Lower leg skin (tissue), 4 donors: ENCODE measurements around the gene RBM14. TPM values are rescaled to one million over a fixed set of nuclear protein-coding genes. Genes with fewer than 3 reads are reported as not detected.
A peak's percentile ranks its signal among the peaks of the same experiment; 100 is the strongest.
"Not testable (repeated sequence)": the region's sequence is repeated elsewhere in the genome, so short reads cannot be mapped to it uniquely, and the experiment has no call there.

Experiments
- DNase-seq, 2 donors: peaks; one replicate each; pipeline ENCODE4 v3.0.0-alpha.2; 2019; ENCODE audit warnings: low spot score in 2 of 2
- H3K4me3 ChIP-seq: fragments of 200-600 bp; sonication (generic); 2 replicates; pipeline ENCODE4 v1.5.1; 2017; ENCODE audit warnings: mild to moderate bottlenecking, low read depth; ENCODE audit not compliant: poor library complexity, severe bottlenecking
- CTCF ChIP-seq, 3 donors: fragments of 450-650 bp; IDR thresholded peaks; one replicate each; pipeline ENCODE4 v1.5.1; 2016; ENCODE audit warnings: antibody characterized with exemption in 3 of 3, mild to moderate bottlenecking in 3 of 3, moderate library complexity in 2 of 3
- POLR2A ChIP-seq, 2 donors: fragments of 450-650 bp; IDR thresholded peaks; one replicate each; pipeline ENCODE4 v1.6.1; 2016 to 2017; ENCODE audit warnings: antibody characterized with exemption in 2 of 2, mild to moderate bottlenecking in 1 of 2, moderate library complexity in 1 of 2
- WGBS, 2 donors: methylation state at CpG; one replicate each; pipeline ENCODE4 v1.1.5; 2018; 5-methylcytosine and 5-hydroxymethylcytosine counted together
- intact Hi-C: fragments of 100-400 bp; cut with DNase I; formaldehyde crosslinking; loops from one replicate; pipeline ENCODE4 v1.15.0; 2023; ENCODE audit warnings: low total_unique reads
- total RNA-seq, 4 donors: library from RNA; depleted of rRNA; stranded (reverse); fragments of >200 nt; gene quantifications; one replicate each; pipeline ENCODE4 v1.1.0, GENCODE V29; 2016

The RBM14 gene
- total RNA-seq, 4 donors from 2014 or later, result 35.8 to 47.4 (median 44.6) TPM

GRCh38 chr11:66570079-66570849 lies 46.2 kb upstream of the RBM14 start:
- TF ChIP-seq CTCF (IDR thresholded peaks at IDR 0.05) (no peak), POLR2A (IDR thresholded peaks at IDR 0.05) (no peak)
- intact Hi-C loops, result no loop called here
- 68 to 72% methylated on average over 5 of the region's 5 CpGs for WGBS, 2 donors
- no peak for DNase-seq
- no peak overlapping the region for H3K4me3 ChIP-seq

GRCh38 chr11:66570850-66571180 lies 45.6 kb upstream of the RBM14 start:
- intact Hi-C loops, result no loop called here
- no peak overlapping the region for H3K4me3 ChIP-seq
- TF ChIP-seq POLR2A (IDR thresholded peaks at IDR 0.05), result no peak
- TF ChIP-seq CTCF (IDR thresholded peaks at IDR 0.05), result no peak
- DNase-seq, result no peak
- WGBS, 2 donors, result 72 to 80% methylated on average over 2 of the region's 2 CpGs

DNA sequence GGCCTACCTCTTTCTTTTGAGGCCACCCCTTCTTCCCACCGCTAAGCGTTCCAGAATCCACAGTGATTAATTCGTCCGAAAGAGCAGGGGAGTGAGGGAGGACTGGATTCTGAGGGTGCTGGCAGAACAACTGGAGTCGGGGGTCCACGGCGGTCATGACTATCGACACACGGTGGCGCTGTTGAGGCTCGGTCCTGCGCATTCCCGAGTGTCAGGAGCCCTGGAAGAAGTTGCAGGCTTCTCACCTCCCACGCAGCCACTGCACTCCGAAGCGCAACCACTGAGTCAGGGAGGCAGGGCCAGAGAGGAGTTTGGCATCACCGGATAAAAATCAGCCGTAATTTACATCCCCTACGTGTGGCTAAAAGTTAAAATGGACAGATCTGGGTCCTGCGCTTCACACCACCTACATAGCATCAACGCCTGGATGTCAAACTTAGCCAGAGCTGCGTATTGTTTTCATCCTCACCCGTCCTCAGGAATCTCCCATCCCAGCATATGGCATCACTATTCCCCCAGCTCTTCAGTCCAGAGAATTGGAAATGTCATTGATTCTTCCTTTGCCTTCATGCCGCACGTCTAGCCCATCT lies 37.3 kb upstream of the RBM14 start:
- 20% methylated on average over 23 to 25 of the region's 25 CpGs for WGBS, 2 donors
- peak; percentile 37 to 96 for DNase-seq
- TF ChIP-seq POLR2A (IDR thresholded peaks at IDR 0.05) (no peak), CTCF (IDR thresholded peaks at IDR 0.05) (peak in 1 of 3 donors; percentile 53)
- intact Hi-C loops, result no loop called here
- H3K4me3 ChIP-seq, result no peak overlapping the region

DNA sequence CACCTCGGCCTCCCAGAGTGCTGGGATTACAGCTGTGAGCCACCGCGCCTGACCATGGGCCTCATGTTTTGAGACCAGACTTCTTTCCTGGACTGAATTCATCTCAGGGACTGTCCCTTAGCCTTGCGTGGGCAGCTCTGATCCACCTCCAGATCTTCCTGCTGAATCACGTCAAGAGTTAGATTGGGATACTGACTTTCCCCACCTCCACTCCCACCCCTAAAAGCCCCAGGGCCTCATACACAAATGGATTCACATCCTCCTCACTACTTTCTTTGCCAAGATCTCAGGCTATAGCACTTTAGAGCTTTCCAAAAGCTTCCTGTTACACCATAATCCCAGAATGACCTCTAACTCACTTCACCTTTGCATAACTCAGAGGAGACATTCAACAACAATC lies 35.6 kb upstream of the RBM14 start:
- DNase-seq, result no peak
- TF ChIP-seq CTCF (IDR thresholded peaks at IDR 0.05) (no peak), POLR2A (IDR thresholded peaks at IDR 0.05) (no peak)
- 68 to 76% methylated on average over 5 of the region's 5 CpGs for WGBS, 2 donors
- intact Hi-C loops, result no loop called here
- no peak overlapping the region for H3K4me3 ChIP-seq

- 84 to 88% methylated on average over 3 of the region's 3 CpGs for WGBS, 2 donors
- no peak for DNase-seq
- TF ChIP-seq POLR2A (IDR thresholded peaks at IDR 0.05) (no peak), CTCF (IDR thresholded peaks at IDR 0.05) (no peak)
- H3K4me3 ChIP-seq, result no peak overlapping the region
- intact Hi-C loops, result no loop called here
These were observed 35.2 kb upstream of the RBM14 start for GRCh38 chr11:66581261-66581660.

DNA sequence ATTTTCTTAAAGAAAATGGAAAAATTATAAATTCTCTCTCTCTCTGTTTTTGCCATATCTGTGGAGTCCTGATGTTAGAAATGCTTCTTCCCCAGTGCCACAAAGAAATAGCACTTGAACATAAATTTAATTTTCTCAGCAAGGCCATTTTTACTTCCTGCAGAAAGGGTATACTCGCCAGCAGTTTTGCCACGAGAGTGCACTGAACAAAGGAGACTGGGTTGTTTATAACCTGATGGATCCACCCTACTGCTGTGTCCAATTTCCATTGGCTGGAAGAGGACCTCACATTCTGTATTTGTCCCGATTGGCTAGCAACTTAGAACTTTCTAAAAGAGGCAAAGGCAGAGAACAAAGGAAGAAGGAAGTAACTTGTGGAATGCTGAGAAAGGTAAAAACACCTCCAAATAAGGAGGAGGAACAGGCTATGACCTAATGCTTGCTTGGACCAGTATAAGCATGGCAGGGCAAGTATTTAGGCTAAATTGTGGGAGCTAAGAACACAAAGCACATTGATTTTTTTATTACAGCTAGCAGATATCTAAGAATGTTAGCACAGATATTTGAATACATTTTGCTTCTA lies 33.8 kb upstream of the RBM14 start:
- H3K4me3 ChIP-seq, intact Hi-C loops, DNase-seq: not testable (repeated sequence)
- 81 to 84% methylated on average over 3 of the region's 3 CpGs for WGBS, 2 donors

- DNase-seq, H3K4me3 ChIP-seq, intact Hi-C loops: not testable (repeated sequence)
- WGBS, 2 donors, result 100% methylated on average over 1 of the region's 1 CpG
These were observed 31.0 kb upstream of the RBM14 start for GRCh38 chr11:66585447-66585846.
